Fibroblast of skin of scalp (primary cell): ENCODE results near the gene SLC41A3.
A peak's percentile ranks its signal among the peaks of the same experiment; 100 is the strongest.
"Not testable (repeated sequence)": the region's sequence is repeated elsewhere in the genome, so short reads cannot be mapped to it uniquely, and the experiment has no call there.

Source experiments
- DNase-seq: peaks from one replicate; pipeline ENCODE4 v3.0.0-alpha.2; 2013

The SLC41A3 gene

DNA sequence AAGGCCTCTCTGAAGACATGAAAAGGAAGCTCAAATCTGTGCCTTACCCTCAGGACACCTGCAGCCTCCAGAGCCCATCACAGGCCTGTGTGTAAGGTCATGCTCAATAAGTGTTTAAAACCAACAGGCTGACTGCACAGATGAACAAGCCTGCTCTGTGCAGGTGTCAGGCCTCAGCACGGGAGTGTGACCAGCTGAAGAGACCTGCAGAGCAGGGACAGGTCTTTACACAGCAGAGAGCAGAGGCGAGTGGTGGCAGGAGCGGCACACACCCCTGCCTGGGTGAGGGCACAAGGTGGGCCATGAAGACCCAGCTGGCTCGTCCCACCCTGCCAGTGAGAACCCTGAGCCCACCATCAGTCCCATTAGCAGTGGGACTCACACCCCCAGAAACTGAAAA, 58.1 kb downstream of the SLC41A3 start:
- DNase-seq = no peak

DNA sequence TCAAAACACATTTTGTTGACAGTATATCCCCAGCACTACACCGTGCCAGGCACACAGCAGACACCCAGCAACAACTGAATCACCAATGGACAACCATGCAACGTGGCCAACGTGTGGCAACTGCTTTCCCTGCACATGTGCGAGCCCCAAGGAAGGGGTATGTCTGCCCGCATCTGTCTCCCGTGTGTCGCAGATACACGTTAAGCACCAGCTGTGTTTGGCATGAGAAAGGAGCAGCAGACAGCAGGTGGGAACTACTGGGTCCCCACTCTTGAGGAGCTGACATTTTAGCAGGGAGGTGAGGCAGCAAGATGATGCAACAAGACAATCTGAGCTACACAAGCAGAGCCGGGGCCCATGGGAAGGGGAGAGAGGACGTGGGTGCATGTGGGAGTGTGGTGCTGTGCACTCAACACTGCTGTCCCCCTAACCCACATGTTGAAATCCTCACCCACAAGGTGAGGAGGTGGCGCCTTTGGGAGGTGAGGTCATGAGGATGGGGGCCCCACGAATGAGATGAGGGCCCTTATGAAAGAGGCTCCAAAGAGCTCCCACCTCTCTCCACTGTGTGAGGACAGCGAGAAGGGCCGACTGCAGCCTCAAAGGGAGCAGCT, 58.7 kb downstream of the SLC41A3 start:
- no peak for DNase-seq

DNA sequence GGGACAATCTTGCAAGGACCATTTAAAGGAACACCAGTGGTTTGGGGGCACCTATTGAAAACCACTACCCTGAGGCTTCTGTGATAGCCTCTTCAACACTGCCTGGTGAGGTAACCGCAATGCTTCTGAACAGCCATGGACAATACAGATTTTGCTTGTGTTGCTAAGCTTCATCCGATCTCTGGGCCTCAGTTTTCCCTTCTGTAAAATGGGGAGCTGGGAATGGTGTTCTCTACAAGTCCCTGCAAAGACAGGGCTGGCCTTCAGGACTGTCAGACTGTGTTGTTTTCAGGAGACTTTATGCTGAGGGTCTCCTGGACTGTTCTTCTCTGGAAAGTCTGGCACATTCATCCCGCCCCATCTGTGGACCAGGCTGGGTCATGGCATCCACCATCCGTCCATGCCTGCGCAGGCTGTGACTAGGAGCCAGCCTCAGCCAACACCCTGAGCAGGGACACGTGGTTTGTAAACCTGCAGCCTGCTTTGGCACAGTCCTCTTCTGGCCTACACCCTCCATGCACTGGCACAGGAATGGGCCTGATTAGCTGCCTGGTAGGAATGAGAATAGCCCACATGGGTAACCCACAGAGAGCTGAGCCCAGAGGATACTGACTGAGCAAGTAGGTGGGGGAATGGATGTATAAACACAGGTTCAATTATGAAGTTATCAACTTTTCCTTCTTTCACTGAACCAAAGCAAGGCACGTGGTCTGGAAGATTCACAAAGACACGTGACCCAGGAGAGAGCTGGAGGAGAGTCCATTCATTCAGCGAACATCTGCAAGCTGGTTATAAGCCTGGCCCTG, 59.7 kb downstream of the SLC41A3 start:
- no peak for DNase-seq

DNA sequence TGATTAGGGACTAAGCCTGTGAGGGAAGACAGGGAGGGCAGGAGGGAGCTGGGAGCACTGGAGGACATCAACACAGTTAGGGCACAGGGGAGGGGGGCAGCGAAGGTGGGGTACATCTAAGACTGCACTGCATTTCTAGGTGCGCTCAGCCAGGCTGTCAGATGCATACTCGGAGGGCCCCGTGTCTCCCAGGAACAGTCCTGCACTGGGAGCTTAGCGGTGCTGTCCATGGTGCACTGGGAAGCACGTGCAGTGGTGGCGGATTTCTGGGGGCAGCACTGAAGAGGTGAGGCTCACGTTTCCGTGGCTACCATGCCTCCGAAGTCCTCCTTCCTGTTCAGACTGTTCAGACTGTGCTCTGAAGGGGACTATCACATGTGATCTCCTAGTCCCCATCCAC, 60.5 kb downstream of the SLC41A3 start:
- no peak for DNase-seq

DNA sequence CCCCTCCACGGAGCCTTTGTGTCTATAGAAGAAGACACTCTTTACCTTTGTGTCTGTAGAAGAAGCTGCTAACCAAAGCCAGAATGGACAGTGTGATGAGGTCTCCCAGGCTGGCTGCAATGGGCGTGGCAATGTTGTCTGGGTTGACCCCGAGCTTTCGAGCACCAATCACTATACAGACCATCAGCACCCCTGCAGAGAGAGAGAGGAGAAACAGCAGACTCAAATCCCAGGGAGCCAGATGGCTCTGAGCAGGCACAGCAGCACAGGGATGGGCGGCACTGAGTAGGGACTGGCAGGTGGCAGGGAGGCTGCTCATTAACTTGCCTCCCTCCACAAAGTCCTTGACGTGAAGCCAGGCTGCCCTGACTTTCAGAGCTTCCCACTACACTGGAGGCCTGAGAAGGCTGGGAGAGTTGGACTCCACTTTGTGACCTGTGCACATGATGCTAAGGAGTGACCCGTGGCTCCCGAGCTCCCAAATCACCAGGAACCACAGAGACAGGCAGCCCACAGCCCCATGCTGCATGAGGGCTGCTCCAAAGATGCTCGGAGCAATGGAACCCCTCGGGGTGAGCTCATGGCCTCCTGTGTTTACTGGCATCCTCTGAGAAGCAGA, 61.1 kb downstream of the SLC41A3 start:
- no peak for DNase-seq

DNA sequence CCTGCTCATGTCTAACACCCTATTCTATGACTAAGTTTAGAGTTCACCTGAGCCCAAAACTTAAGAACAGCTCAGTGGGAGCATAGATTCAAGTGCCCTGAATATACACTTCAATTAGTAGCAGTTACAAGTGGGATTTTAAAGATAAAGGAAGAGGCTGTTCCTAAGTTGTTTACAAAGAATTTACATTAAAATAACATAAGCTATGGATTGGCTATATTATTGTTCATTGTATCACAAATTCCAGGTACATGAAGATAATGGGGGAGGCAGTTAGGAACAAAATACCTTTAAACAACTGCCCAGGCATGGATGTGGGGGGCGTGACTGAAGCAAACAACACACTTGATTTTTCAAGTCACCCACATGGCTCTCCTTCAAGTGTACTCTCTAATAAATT, 62.2 kb downstream of the SLC41A3 start:
- no peak for DNase-seq

DNA sequence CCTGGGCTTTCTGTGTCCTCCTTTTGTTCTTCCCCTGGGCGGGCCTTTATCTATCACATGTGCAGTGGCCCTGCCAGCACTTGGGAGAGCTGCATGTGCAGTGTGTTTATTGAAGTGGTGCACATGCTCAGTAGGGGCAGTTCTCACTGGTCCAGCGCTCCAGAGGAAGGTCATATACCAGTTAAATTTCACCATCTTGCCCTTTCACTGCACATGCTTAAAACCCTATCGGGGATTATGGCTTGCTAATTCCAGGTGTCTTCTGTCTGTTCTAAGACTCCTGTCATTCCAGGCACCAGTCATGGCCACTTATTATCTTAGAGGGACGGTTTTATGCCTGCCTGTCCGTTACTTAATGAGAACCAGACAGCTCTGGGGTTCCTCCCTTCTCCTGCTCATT, 62.7 kb downstream of the SLC41A3 start:
- no peak for DNase-seq

DNA sequence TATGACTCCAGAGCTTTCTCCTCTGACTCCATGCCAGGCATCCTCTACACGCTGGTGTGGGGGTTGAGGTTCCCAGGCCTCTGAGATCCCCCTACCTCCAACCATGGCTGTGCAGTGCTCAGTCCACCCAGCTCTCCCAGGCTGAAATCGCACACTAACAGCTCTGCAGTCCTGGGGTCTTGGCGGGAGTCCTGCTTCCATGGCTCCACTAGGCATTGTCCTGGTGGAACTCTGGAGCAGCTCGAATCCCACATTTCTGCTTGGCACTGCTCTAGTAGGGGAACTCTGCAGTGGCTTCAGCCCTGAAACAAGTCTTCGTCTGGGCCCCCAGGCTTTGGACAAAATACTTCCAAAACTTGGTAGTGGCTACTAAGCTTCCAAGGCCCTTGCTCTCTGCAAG, 64.2 kb downstream of the SLC41A3 start:
- DNase-seq = no peak

DNA sequence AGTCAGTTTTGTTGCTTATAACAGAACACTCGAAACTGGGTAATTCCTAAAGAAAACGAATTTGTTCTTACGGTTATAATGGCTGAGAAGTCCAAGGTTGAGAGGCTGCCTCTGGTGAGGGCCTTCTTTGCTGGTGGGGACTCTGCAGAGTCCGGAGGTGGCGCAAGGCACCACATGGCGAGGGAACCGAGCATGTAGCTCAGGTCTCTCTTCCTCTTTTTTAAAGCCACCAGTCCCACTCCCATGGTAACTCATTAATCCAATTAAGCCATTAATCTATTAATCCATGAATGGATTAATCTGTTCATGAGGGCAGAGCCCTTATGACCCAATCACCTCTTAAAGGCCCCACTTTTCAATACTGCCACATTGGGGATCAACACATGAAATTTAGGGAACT, 64.9 kb downstream of the SLC41A3 start:
- no peak for DNase-seq

DNA sequence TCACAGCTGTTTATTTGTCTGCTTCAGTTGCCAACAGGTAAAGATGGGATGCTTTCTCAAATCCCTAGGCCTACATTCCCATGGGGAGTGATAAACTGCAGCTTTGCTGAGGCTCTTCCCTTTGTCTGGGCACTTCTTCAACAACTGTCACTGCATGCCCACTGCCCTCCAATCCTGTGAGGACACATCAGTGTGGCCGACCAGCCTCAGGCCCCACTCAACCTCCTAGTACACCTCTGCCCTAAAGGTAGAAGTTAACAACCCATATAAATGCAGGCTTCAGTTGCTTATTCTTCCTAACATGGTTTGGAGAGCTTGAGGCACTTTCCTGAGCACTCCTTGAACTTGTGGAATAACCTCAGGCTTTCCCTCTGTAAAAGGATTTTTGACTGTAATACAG, 65.4 kb downstream of the SLC41A3 start:
- DNase-seq = no peak

DNA sequence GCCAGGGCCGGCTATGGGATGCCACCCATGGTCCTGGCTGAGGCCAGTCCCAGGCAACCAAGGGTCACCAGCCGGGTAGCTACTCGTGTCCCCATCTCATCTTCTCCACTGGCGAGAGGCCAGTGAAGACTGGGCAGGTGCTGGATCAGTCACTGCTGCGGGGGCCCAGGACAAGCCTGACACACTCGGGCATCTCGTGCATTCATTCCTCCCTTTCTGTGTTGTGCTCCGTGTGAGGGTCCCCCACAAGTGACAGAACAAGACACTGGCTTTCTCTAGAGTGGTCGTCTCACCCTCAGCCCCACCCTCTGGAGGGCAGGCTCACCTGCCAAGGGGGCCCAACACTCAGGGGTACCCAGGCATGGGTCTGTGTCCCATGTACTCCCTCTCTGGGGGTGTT, 66.6 kb downstream of the SLC41A3 start:
- DNase-seq = no peak

DNA sequence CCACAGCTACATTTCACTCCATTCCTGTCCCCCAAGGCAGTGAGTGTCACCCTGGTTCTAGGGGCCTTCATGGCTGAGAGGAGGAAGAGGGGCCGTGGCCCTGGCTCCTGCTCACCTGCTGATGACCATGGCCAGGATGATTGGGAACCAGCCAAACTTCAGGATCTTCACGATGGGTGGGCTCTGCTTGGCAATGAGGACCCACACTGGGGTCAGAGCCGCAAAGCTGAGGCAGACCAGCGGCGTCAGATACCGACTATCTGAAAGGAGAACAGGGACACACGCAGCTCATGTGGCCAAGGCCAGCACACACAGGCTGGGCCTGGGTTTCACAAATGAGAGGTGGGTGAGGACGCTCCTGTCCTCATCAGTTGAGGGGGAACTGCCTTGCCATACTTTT, 67.3 kb downstream of the SLC41A3 start:
- DNase-seq = no peak

DNA sequence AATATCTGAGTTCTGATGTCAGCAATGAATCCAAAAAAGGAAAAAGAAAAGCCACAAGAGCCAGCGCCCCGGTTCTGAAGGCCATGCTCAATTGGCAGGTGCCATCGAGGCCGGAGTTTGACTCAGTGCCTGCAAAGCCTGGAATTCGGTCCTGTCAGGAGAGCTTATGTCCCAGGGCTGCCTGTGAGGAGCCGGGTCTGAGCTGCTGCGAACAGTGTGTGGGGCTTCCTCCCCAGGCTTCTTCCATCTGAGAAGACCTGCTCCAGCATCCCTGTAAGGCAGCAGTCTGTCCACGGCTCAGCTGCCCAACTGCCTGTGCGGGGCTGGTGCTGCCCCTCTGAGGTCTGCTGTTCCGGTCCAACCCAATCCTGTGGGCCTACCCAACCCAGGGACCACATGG, 68.8 kb downstream of the SLC41A3 start:
- no peak for DNase-seq

DNA sequence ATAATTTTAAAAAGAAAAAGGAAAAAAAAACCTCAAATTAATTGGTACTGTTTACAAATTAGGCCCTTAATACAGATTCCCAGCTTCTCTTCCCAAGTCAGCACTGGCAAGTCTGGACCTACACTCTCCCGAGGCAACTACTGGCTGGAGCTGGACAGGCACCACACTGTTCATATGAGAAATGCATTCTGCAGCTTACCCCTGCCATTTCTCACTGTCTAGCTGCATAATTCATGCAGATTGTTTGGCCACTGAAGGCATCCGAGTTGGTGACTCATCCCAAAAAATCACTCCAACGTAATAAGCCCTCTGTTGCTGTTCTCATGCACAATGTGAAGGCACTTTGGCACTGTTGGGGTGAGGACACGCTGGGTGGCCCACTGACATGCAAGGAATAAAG, 69.7 kb downstream of the SLC41A3 start:
- DNase-seq = peak; percentile 76

DNA sequence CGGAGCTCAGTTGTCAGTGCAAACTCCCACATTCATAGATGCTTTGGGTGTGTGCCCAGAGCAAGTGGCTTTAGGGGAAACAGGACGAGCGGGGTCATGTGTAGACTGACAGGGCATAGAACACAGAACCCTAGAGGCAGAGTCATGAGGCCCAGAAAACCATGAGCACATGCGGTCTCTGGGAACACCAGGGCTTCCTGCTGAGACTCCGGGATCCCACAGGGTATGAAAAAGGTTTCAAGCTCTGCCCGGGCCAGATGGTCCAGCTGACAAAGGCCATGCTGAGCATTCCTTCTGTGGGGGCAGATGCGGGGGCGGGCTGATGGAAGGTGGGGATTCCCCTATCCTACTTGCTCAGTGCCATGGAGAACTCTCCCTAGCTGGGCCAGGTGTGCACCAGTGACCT, 70.2 kb downstream of the SLC41A3 start:
- DNase-seq = peak; percentile 25

DNA sequence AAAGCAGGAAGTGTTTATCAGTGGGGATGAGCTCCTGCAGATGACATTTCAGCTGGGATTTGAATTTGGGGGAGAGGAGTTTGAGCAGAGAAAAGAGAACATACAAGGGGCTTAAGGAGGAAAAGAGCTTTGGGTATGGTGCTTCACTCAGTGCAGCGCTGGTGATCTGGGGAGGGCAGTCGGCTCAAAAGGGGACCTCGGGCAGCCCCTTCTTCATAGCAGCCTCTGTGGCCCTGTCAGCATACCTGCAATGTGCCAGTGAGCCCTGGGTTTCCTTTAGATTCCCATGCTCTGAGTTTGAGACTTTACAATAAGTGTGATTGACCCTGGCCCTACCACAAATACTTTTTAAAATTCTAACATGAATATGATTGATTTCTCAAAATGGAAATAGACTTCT, 74.7 kb downstream of the SLC41A3 start:
- no peak for DNase-seq

DNA sequence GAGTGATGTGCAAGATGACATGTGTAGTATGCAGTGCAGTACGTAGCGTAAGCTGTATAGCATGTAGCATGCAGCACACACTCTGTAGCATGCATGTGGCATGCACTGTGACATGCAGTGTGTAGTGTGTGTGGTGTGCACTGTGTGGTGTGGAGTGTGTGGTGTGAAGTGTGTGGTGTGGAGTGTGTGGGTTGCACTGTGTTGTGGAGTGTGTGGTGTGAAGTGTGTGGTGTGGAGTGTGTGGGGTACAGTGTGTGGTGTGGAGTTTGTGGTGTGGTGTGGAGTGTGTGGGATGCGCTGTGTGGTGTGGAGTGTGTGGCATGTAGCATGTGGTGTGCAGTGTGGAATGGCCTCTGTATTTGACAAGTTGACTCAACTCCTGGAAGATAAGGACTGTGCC, 75.7 kb downstream of the SLC41A3 start:
- no peak for DNase-seq

DNA sequence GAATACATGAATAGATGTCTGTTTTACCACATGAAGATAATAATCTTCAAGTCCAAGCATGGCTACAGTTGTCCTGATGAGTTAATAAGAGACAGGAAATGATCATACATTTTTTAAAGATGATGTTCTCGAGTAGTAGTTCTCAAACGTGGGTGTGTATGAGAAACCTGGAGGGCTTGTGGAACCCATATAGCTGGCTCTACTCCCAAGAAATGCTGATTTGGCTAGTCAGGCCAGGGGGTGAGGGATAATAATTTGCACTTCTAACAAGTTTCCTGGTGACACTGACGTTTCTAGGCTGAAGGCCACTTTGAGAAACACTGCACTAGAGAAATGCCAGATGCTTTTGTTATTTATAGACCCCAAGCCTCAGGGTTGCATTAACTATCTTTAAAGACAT, 78.0 kb downstream of the SLC41A3 start:
- peak; percentile 54 for DNase-seq

DNA sequence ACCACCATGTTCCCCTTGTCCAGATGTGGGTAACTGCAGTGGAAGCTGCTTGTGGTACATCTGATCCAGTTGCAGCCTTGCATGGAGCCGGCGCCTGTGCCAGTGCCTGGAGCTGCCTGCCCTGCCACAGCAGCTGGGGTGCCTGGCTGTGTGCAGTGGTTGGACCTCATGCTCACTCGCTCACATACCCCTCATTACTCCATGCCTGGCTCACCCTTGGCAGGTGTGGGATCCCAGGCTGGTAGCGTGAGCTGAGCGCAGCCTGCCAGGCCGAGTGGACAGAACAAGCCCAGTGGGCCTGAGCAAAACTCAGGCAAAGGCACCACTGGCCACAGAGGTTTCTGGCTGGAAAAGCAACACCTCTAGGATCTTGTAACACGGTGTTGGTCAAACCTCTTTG, 79.2 kb downstream of the SLC41A3 start:
- no peak for DNase-seq

DNA sequence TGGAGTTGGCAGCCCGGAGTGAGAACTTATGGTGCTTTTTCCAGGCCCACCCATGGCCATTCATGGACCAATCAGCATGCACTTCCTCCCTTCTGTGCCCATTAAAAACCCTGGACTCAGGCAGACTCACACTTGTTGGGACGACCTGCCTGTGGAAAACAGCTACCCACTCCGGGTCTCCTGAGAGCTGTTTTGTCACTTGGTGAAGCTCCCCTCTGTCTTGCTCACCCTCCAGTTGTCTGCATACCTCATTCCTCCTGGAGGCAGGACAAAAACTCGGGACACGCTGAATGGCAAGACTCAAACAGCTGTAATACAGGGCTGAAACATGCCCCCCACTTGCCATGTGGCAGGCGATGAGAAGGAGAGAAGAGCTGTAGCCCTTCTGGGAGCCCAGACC, 79.7 kb downstream of the SLC41A3 start:
- no peak for DNase-seq

DNA sequence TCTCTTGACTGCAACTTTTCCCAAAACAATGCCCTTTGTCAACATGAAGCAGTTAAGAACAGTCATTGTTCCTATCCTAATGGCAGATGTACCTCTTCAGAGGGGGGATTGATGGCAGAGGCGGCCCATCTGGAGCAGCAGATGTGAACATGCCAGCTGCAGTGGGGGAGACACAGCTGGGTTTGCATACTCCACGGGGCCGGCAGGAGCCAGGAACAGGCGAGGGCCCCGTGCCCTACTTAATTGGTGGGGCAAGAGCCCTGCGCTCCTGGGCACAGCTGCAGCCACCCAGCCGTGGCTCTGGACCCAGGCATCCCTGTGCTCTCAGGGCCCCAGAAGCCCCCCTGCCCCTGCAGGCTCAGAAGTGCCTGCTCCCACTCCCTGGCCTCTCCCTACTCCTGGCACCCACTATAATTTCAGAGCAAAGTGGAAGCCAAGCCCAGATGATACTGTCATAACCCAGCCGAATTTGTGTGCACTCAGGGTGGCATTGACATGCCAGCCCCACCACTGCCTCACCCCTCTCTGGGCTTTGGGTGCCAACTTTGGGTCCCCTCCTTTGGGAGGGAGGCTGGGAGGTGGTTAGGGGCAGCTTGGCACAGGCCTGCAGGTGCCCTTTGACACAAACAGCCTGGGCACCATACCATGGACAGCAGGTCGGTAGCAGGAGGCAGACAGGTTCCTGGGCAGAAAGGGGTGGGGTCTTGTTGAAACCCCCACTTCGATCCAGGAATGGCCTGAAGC, 80.3 kb downstream of the SLC41A3 start:
- no peak for DNase-seq

DNA sequence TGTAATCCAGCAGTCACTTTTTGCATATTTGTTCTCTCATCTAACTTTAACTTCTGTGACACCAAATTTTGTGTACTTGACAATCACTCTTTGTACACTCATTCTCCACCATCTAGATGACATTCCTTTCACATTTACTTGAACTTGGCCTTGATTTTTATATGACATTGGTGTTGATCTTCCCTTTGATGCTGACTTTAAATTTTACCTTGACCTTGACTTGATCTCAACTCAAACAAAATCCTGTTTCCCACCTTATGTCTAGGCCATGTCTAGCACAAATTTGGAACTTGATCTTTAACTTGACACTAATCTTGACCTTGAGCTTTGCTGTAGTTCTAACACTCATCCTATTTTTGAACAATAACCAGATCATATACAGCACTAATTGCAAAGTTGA, 81.7 kb downstream of the SLC41A3 start:
- no peak for DNase-seq

DNA sequence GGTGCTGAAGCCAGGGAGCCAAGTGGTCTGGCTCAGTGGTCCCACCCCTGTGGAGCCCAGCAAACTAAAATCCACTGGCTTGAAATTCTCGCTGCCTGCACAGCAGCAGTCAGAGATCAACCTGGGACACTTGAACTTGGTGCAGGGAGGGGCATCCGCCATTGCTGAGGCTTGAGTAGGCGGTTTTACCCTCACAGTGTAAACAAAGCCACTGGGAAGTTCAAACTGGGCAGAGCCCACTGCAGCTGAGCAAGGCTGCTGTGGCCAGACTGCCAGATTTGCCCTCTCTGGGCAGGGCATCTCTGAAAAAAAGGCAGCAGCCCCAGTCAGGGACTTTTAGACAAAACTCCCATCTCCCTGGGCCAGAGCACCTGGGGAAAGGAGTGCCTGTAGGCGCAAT, 87.2 kb downstream of the SLC41A3 start:
- not testable (repeated sequence) for DNase-seq
